Measurements from ENCODE around the gene CCL16. TPM values are rescaled to one million over a fixed set of nuclear protein-coding genes. Genes with fewer than 3 reads are reported as not detected.
"Not testable (repeated sequence)": the region's sequence is repeated elsewhere in the genome, so short reads cannot be mapped to it uniquely, and the experiment has no call there.

The CCL16 gene
- total and polyA plus RNA-seq, 7 donors = 0.10 to 1.1 TPM; not detected in 5

DNA sequence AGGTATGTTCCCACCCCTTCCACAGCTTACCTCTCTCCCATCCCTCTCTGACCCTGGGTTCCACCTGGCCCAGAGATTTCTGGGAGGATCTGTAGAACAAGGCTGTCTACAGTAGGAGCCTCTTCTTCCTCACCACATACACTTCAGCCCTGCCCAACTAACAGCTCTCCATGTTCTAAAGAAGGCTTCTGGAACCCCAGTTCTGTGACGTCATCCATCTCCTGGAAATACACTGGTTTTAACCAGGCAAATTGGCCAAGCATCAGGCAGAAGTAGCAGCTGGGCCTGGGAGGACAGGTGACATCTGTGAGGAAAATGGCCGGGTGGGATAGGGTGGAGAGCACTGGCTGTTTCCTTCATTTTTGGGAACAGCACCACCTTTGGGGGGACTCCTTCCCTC lies 37.8 kb downstream of the CCL16 start, which contains the start of gene LYZL6:
LYZL6 (minus strand) TSS at position 177 of the 400 bp plus-strand sequence. CDS start 4,357 bp downstream, outside the sequence.
- H3K36me3 ChIP-seq = no peaks in the 10 kb centered on the region

DNA sequence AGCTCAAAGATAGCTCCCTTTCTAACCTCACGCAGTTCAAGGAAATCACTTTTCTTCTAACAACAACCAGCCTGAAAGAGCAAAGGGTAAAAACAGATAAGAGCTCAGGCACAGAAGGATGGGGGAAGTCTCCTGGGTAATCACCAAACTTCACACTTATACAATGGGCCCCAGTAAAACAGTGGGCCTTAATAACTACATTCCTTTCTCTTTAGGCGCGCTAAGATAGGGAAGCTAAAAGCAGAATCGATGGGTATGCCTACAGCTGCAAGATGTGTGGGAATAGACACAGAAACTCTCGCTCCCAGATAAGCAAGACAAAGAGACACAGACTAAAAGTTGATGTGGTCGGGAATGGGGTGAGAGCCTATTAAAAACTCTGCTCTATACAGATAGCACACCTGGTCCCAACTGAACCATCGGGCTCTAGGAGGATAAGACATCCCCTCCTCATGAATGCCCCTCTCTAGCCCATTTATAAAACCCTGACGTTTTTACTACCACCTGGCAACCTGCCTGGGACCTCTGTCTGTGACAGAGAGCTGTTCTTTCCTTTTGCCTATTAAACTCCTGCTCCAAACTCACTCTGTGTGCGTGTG lies 38.6 kb downstream of the CCL16 start:
- no peak for DNase-seq
- intact Hi-C loops (cut with DNase I) = no loop called here

More for the DNA sequence above, 37.8 kb downstream of the CCL16 start, which contains the start of gene LYZL6:
- H3K9me3 ChIP-seq = no peaks in the 10 kb centered on the region
- TF ChIP-seq EP300 (IDR thresholded peaks at IDR 0.05) = no peak
- TF ChIP-seq POLR2A (IDR thresholded peaks at IDR 0.05) = no peak
- TF ChIP-seq, protein P1, sequence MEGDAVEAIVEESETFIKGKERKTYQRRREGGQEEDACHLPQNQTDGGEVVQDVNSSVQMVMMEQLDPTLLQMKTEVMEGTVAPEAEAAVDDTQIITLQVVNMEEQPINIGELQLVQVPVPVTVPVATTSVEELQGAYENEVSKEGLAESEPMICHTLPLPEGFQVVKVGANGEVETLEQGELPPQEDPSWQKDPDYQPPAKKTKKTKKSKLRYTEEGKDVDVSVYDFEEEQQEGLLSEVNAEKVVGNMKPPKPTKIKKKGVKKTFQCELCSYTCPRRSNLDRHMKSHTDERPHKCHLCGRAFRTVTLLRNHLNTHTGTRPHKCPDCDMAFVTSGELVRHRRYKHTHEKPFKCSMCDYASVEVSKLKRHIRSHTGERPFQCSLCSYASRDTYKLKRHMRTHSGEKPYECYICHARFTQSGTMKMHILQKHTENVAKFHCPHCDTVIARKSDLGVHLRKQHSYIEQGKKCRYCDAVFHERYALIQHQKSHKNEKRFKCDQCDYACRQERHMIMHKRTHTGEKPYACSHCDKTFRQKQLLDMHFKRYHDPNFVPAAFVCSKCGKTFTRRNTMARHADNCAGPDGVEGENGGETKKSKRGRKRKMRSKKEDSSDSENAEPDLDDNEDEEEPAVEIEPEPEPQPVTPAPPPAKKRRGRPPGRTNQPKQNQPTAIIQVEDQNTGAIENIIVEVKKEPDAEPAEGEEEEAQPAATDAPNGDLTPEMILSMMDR (IDR thresholded peaks at IDR 0.05) = no peak
- TF ChIP-seq POLR2AphosphoS5 (IDR thresholded peaks at IDR 0.05) = no peak
- intact Hi-C loops (cut with DNase I) = no loop called here
- no peak for DNase-seq
- 63 to 84% methylated on average over 2 of the region's 2 CpGs for WGBS, 2 donors
- H3K4me3 ChIP-seq = no peak within 1 kb of the TSS
- no peak within 1 kb of the TSS for H3K27ac ChIP-seq
- peaks cover 0 to 6% (median 2%) of the 10 kb centered on the region in 4 donors for H3K4me1 ChIP-seq
- H3K27me3 ChIP-seq = peaks cover 0 to 23% (median 0%) of the 10 kb centered on the region in 3 donors

GRCh38 chr17:35938492-35938891 lies 42.8 kb downstream of the CCL16 start:
- not testable (repeated sequence) for H3K36me3 ChIP-seq

More for the DNA sequence above, 38.6 kb downstream of the CCL16 start:
- TF ChIP-seq EP300 (IDR thresholded peaks at IDR 0.05) = no peak
- TF ChIP-seq, protein P1 (IDR thresholded peaks at IDR 0.05) = no peak
- no peak for TF ChIP-seq POLR2AphosphoS5 (IDR thresholded peaks at IDR 0.05)
- TF ChIP-seq POLR2A (IDR thresholded peaks at IDR 0.05) = no peak
- Histone ChIP-seq H3K4me1 (peaks cover 0 to 6% (median 2%) of the 10 kb centered on the region in 4 donors), H3K27ac (no peak overlapping the region), H3K4me3 (no peak overlapping the region), H3K9me3 (no peaks in the 10 kb centered on the region), H3K27me3 (peaks cover 0 to 23% (median 0%) of the 10 kb centered on the region in 3 donors), H3K36me3 (no peaks in the 10 kb centered on the region)
- 15 to 51% methylated on average over 9 of the region's 9 CpGs for WGBS, 2 donors

DNA sequence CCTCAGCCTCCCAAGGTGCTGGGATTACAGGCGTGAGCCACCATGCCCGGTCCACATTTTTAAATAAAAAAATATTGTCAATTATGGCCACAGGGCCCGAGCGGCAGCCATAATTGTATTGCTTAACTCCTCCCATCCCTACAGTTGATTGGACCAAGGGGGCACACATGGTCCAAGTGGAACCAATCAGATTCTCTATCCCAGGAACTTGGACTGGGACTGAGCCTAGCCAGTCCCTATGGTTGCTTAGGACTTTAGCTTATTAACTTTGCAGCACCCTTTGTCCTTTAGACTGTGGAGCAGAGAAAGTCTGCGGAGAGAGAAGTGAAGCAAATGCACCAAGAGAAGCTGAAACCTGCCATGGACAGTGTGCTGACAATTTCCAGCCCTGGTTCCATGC lies 45.2 kb downstream of the CCL16 start:
- H3K27me3 ChIP-seq = no peaks in the 10 kb centered on the region
- H3K36me3 ChIP-seq = no peaks in the 10 kb centered on the region
- no peak overlapping the region for H3K4me3 ChIP-seq
- 93 to 94% methylated on average over 5 of the region's 5 CpGs for WGBS, 2 donors
- H3K27ac ChIP-seq = no peak overlapping the region
- TF ChIP-seq, protein P1 (IDR thresholded peaks at IDR 0.05) = no peak
- TF ChIP-seq POLR2A (IDR thresholded peaks at IDR 0.05) (no peak), EP300 (IDR thresholded peaks at IDR 0.05) (no peak), POLR2AphosphoS5 (IDR thresholded peaks at IDR 0.05) (no peak)
- no peaks in the 10 kb centered on the region for H3K4me1 ChIP-seq
- intact Hi-C loops (cut with DNase I) = no loop called here
- no peak for DNase-seq
- no peaks in the 10 kb centered on the region for H3K9me3 ChIP-seq

More at GRCh38 chr17:35938492-35938891, 42.8 kb downstream of the CCL16 start:
- H3K9me3 ChIP-seq; intact Hi-C loops (cut with DNase I); H3K27ac ChIP-seq; H3K4me3 ChIP-seq; H3K4me1 ChIP-seq; H3K27me3 ChIP-seq; DNase-seq: not testable (repeated sequence)
- 96 to 100% methylated on average over 3 of the region's 3 CpGs for WGBS, 2 donors

DNA sequence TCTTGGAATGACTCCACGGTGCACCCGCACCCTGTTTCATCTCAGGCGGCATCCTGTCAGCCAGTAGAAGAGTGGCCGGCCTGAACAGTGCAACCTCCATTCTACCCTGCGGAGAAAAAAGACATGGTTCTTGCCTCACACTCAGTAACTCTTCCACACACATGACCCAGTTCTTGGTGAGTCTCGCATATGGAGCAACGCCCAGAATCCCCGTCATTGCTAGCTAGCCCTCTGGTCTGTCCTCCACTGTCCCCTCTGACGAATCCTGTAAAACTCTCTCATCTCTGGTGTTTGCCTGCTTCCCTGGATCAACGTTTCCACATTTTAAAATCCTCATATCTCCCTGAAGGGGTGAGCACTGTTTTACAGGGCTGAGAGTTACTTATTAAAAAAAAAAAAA lies 46.5 kb downstream of the CCL16 start:
- H3K27ac ChIP-seq = no peak overlapping the region
- H3K9me3 ChIP-seq = no peaks in the 10 kb centered on the region
- H3K27me3 ChIP-seq = peaks cover 3 to 8% (median 5%) of the 10 kb centered on the region in 3 donors
- no peak overlapping the region for H3K4me3 ChIP-seq
- H3K4me1 ChIP-seq = peaks cover 0 to 12% (median 11%) of the 10 kb centered on the region in 4 donors
- H3K36me3 ChIP-seq = no peaks in the 10 kb centered on the region
- no peak for TF ChIP-seq POLR2A (IDR thresholded peaks at IDR 0.05)
- TF ChIP-seq, protein P1 (IDR thresholded peaks at IDR 0.05) = no peak
- no peak for TF ChIP-seq POLR2AphosphoS5 (IDR thresholded peaks at IDR 0.05)
- no peak for TF ChIP-seq EP300 (IDR thresholded peaks at IDR 0.05)
- WGBS, 2 donors = 80 to 88% methylated on average over 10 of the region's 10 CpGs
- intact Hi-C loops (cut with DNase I) = no loop called here
- no peak for DNase-seq

Data from sigmoid colon (tissue), 7 donors.